Uterus (tissue), 4 donors: ENCODE measurements around the gene SH3RF3. TPM values are rescaled to one million over a fixed set of nuclear protein-coding genes. Genes with fewer than 3 reads are reported as not detected.

Experiments used
- DNase-seq, 2 donors: peaks; one replicate each; pipeline ENCODE4 v3.0.0-alpha.2; 2019 to 2020
- H3K27ac ChIP-seq, 2 donors: fragments of 200-600 bp; sonication (generic); 1 replicate in 1 of 2; 2 replicates in 1 of 2; pipeline ENCODE4 v1.5.1; 2016 to 2018
- H3K27me3 ChIP-seq, 2 donors: fragments of 200-600 bp; sonication (generic); one replicate each; pipeline ENCODE4 v1.5.1; 2018 to 2019; ENCODE audit warnings: control low read depth in 1 of 2
- H3K36me3 ChIP-seq, 2 donors: fragments of 200-600 bp; sonication (generic); one replicate each; pipeline ENCODE4 v1.5.1; 2019; ENCODE audit warnings: control low read depth in 1 of 2
- H3K4me1 ChIP-seq, 2 donors: fragments of 200-600 bp; sonication (generic); one replicate each; pipeline ENCODE4 v1.5.1; 2018 to 2019; ENCODE audit warnings: control low read depth in 1 of 2
- H3K4me3 ChIP-seq, 2 donors: fragments of 200-600 bp; sonication (generic); 1 replicate in 1 of 2; 2 replicates in 1 of 2; pipeline ENCODE4 v1.5.1; 2018 to 2019; ENCODE audit warnings: mild to moderate bottlenecking in 1 of 2
- H3K9me3 ChIP-seq, 2 donors: fragments of 200-600 bp; sonication (generic); one replicate each; pipeline ENCODE4 v1.5.1; 2019; ENCODE audit warnings: control low read depth in 1 of 2
- POLR2A ChIP-seq, 2 donors: fragments of 450-650 bp; IDR thresholded peaks; one replicate each; pipeline ENCODE4 v1.6.1; 2016; ENCODE audit warnings: antibody characterized with exemption in 2 of 2, mild to moderate bottlenecking in 1 of 2, moderate library complexity in 1 of 2
- intact Hi-C: fragments of 100-400 bp; cut with DNase I; formaldehyde crosslinking; loops from one replicate; pipeline ENCODE4 v1.15.1; 2023; ENCODE audit warnings: low total_unique reads
- total RNA-seq, 4 donors: library from RNA; depleted of rRNA in 3 of 4; stranded (reverse); fragments of >200 nt in 3 of 4; gene quantifications; one replicate each; pipeline versions ENCODE4 v1.1.0 to v1.2.4, GENCODE V29; 2014 to 2023
- TF ChIP-seq, protein P1 (sequence below), 4 experiments: fragments of 200-600 bp in 2 of 4; fragments of 450-650 bp in 2 of 4; sonication (generic) in 2 of 4; IDR thresholded peaks; one replicate each; pipeline ENCODE4 v1.5.1; 2016 to 2019; ENCODE audit warnings: antibody characterized with exemption in 4 of 4, mild to moderate bottlenecking in 2 of 4, moderate library complexity in 1 of 4
- donor health status: DM: yes; HTN: yes; CAD: no.

Gene SH3RF3
- total RNA-seq, 4 donors from 2014 or later: 5.1 to 10.2 (median 8.7) TPM; not detected in 1

- intact Hi-C loops: no loop called here
- Histone ChIP-seq H3K27me3 (no peaks in the 10 kb centered on the region), H3K27ac (no peak overlapping the region), H3K4me1 (no peaks in the 10 kb centered on the region), H3K4me3 (no peak overlapping the region), H3K36me3 (no peaks in the 10 kb centered on the region), H3K9me3 (no peaks in the 10 kb centered on the region)
- no peak for TF ChIP-seq POLR2A (IDR thresholded peaks at IDR 0.05)
- TF ChIP-seq, protein P1, sequence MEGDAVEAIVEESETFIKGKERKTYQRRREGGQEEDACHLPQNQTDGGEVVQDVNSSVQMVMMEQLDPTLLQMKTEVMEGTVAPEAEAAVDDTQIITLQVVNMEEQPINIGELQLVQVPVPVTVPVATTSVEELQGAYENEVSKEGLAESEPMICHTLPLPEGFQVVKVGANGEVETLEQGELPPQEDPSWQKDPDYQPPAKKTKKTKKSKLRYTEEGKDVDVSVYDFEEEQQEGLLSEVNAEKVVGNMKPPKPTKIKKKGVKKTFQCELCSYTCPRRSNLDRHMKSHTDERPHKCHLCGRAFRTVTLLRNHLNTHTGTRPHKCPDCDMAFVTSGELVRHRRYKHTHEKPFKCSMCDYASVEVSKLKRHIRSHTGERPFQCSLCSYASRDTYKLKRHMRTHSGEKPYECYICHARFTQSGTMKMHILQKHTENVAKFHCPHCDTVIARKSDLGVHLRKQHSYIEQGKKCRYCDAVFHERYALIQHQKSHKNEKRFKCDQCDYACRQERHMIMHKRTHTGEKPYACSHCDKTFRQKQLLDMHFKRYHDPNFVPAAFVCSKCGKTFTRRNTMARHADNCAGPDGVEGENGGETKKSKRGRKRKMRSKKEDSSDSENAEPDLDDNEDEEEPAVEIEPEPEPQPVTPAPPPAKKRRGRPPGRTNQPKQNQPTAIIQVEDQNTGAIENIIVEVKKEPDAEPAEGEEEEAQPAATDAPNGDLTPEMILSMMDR (IDR thresholded peaks at IDR 0.05): no peak
- no peak for DNase-seq
Measured at GRCh38 chr2:109387221-109387735, 258.3 kb downstream of the SH3RF3 start.

- no peak overlapping the region for H3K4me3 ChIP-seq
- intact Hi-C loops: no loop called here
- TF ChIP-seq, protein P1 (IDR thresholded peaks at IDR 0.05): no peak
- no peak for TF ChIP-seq POLR2A (IDR thresholded peaks at IDR 0.05)
- no peaks in the 10 kb centered on the region for H3K9me3 ChIP-seq
- H3K27me3 ChIP-seq: no peaks in the 10 kb centered on the region
- H3K4me1 ChIP-seq: no peaks in the 10 kb centered on the region
- H3K36me3 ChIP-seq: no peaks in the 10 kb centered on the region
- H3K27ac ChIP-seq: no peak overlapping the region
- DNase-seq: no peak
Measured at GRCh38 chr2:109387778-109388469, 258.9 kb downstream of the SH3RF3 start.

DNA sequence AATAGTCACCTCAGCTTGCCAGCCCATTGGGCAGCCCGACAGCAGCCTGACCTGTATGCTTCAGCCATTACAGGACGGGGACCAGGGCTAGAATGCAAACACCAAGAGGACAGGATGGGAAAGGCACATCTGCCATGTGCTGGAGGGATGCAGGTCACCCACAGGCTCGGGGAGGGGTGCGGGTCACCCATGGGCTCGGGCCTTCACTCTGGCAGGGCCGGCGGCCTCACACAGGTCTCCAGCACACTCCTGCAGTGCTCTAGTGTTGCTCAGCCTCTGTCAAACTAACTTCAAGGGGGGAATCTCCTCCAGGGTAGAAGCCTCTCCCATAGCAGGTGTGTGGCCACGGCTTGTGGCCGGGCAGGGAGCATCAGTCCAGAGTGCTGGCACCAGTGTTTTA, 262.2 kb downstream of the SH3RF3 start:
- H3K4me3 ChIP-seq: no peak overlapping the region
- no peaks in the 10 kb centered on the region for H3K9me3 ChIP-seq
- intact Hi-C loops: loop anchor here (10.0 kb wide), 1 partner anchor 266 kb away; the partner anchor contains the start of gene SH3RF3
- no peak for DNase-seq
- no peak overlapping the region for H3K27ac ChIP-seq
- H3K36me3 ChIP-seq: no peaks in the 10 kb centered on the region
- H3K4me1 ChIP-seq: no peaks in the 10 kb centered on the region
- no peaks in the 10 kb centered on the region for H3K27me3 ChIP-seq
- no peak for TF ChIP-seq POLR2A (IDR thresholded peaks at IDR 0.05)
- TF ChIP-seq, protein P1 (IDR thresholded peaks at IDR 0.05): no peak

DNA sequence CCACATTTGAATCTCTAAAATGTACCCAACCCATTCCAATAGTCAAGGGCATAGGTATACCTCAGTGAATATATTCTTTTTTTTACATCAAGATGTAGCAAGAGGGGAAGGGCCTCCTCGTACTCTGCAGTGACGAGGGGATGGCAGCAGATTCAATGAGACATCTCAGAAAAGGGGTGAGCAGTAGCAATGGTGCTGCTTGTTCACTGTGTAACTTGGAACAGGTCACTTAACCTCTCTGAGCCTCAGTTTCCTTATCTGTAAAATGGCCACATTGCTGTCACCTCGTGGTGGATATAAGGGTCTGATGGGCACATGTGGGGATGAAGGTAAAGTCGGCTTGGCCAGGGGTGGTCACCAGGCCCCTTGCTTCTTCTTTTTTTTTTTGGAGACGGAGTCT, 263.1 kb downstream of the SH3RF3 start:
- Histone ChIP-seq H3K36me3 (no peaks in the 10 kb centered on the region), H3K4me1 (no peaks in the 10 kb centered on the region), H3K9me3 (no peaks in the 10 kb centered on the region), H3K27ac (no peak overlapping the region), H3K27me3 (no peaks in the 10 kb centered on the region), H3K4me3 (no peak overlapping the region)
- TF ChIP-seq, protein P1 (IDR thresholded peaks at IDR 0.05): no peak
- no peak for TF ChIP-seq POLR2A (IDR thresholded peaks at IDR 0.05)
- intact Hi-C loops: loop anchor here (10.0 kb wide), 1 partner anchor 267 kb away; the partner anchor contains the start of gene SH3RF3
- DNase-seq: no peak
